HG03520 (cell line): Measurements from ENCODE around the gene TMPRSS13.
"Not testable (repeated sequence)": the region's sequence is repeated elsewhere in the genome, so short reads cannot be mapped to it uniquely, and the experiment has no call there.

Source experiments
- ATAC-seq: cut with Tn5 transposase; IDR thresholded peaks from one replicate; pipeline ENCODE4 v1.9.1; 2021; ENCODE audit warnings: mild to moderate bottlenecking, moderate library complexity; ENCODE audit not compliant: unreplicated experiment

Gene TMPRSS13

DNA sequence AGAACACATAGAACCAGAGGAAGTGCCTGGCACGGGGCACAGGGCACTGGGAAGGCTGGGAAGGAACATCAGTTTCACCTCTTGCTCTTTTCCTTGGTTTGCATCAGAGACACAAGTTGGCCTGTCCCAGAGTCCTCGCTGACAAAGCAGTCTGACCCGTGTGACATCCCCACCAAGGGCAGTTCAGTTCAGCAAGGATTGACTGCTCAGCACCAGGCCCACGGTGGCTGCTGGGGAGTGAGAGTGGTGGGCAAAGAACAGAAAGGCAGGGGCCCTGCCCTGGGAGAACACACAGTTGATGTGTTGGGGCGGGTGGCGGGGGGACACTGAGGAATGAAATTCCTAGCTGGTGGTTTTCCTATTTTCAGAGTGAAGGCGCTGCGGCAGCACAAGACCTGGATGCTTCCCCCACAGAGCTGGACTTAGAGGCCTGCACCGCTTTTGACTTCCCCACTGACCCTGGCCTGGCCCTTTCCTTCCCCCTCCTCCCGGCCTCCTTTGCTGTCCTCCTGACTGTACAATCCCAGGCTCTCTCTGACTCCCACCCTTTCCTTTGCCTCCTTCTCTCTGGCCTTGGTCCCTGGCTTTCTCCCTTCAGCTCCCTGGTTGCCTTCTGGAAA is 2.2 kb upstream of the TMPRSS13 start:
- no peak for ATAC-seq

DNA sequence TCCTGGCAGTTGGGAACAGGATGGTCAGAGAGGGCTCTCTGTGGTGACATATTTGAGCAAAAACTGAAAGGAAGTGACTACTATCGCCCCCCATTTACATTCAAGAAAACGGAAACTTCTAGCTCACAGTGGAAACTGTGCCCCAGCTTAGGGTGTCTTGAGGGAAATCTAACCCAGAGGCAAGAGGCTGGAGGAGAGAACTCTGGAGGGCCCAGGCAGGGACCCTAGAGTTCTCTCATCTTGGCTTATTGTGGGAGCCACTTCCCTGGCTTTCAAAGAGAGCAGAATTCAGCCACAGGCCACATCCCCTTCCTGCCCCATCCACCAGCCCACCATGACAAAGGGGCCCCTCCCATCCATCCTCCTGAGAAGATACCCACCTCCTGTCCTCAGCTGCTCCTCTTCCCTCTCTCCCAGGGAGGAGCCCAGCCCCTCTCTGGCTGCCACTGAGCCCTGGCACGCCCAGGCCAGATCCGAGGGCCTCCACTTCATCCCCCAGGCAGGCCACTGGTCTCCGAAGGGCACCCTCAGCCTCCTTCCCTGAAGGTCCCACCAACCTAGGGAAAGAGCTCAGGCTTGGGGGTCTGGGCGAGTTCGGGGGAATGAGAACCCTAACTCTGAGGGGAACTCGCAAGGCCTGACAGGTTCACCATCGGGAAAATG is 1.6 kb upstream of the TMPRSS13 start:
- no peak for ATAC-seq

DNA sequence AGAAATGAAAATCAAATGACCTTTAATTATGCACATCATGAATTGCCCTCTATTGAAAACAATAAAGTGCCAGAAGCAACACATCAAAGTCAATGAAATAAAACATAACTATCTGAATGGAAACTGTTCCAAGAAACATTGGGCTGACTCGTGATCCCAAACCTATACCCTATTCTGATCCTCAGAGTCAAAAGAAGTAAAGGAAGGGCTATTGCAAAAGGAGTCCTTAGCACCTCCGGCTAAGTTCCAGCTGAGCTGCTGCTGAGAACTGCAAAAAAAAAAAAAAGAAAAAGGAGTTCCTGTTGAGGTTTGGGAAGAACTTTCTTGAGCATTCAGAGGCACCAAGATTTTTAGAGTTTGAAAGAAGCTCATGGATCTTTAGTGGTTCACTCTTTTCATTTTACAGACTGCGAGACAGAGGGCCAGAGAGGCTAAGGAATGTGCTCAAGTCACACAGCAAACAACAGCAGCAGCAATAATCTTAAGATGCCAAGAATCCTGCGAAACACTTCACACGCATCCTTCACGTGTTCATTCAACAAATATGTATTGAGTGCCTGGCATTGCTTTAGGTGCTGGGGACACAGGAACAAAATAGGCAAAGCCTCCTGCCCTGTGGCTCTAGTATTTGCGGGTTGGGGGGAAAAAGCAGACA is 841 bp upstream of the TMPRSS13 start:
- no peak for ATAC-seq

DNA sequence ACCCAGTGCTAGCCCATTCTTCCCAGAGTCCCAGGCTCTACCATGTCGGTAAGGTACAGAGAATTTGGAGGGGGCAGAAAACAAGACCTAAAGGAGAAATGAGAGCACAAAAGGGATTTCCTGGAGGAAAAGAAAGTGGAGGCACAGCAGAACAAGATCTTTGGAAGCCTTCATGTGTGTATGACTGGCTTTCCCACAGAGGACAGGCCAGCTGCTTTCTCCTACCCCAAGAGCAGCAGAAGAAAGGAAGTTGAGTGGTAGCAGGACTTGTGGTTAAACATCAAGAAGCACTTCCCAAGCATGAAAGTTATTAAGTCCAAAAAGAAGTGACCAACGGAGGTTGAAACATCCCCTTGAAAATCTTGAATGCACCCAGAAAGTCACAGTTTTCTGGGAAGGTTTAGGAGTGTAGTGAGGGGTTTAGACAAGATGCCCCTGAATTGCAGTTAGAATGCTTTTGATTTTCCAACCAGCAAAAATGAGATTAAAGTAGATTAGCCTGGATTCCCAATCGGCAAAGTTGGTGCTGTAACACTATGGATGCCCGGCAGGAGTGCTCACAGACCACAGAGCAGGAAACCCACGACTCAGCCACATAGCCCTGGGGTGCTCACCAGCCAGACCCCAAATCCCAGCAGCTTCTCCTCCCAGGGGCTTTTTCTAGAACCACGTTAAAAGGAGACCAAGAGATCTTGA is 608 bp downstream of the TMPRSS13 start:
- no peak for ATAC-seq

DNA sequence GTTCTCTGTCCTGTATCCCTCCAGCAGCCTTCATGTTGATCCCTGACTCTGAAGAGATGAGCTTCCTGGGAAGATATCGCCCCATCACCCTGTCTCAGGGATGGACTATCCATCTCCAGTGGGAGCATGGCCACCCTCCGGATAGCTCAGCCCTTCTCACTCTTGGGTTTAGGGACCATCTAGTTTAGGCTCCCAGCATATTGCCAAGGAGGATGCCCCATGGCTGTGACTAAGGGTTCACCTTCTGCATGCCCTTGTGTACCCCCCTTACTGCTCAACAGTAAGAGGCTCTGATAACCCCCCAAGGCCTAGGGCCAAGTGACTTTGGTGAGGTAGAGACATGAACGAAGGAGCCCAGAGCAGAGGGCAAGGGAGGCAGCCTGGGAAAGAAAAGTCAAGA is 1.3 kb downstream of the TMPRSS13 start:
- no peak for ATAC-seq

DNA sequence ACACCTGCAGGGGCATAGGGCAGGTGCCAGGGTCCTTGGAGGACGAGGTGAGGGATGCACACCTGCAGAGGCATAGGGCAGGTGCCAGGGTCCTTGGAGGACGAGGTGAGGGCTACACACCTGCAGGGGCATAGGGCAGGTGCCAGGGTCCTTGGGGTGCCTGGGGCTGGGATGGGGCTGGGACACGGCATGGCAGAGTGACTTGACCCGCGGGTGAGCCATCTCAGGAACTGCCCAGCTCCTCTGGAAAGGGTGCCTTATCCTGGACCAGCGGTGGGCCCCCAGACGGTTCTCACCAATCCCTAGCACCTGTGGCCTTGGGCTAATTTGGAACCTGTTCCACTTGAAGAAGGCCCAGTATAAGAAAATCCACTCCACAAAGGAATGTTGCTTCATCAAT is 3.0 kb downstream of the TMPRSS13 start:
- ATAC-seq = not testable (repeated sequence)

DNA sequence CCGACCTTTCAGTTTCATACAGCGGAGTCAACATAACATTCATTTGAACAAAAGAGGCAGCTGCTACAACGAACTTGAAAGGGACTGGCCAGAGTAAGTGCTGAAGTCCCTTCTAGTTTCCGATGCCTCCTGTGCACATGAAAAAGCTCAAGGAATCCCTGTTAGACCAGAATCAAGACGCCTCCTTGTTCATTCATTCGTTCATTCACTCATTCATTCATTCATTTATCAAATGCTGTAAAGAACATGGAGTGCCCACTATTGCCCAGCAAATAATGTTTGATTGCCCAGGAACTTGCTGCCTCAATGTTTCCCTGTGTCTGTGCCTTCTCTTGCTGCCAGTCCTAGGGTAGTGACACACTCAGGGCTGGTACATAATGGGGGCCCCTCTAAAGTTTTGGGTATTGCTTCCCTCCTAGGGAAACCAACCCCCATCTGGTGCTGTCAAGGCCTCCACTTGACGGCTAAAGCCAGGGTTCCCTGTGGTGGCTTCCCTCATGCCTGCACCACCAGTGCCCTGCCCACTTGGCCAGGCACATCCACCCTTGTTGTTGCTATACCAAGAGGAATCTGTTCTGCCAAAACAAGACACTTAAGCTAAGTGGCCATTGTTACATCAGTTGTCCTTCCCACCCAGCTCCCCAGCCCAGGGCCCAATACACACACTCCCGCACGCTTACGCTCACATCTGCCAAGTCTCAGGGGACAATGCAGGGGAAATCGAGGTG is 3.8 kb downstream of the TMPRSS13 start:
- no peak for ATAC-seq

DNA sequence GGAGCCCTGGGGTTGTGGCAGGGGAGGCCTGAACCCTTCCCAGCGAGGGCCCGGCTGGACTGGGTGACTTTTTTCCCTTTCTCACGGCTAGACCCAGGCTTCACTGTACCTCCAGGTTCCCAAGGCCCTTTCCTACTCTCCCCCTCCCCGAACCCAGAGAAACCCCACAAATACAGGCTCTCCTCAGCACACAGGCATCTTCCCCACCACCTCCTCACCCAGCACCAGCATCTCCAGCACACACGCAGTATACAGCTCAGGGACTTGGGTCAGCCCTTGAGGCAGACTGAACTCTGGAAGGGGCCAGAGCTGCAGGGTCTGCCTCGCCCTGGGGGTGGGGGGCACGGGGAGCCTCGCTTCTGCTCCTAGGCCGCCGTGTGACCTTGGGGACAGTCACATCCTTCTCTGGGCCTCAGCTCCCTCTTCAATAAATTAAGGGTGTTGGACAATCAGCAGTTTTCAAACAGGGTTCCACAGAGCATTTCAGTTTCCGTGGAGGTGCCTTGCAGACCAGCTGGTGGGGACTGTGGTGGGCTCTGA is 4.5 kb downstream of the TMPRSS13 start:
- no peak for ATAC-seq

DNA sequence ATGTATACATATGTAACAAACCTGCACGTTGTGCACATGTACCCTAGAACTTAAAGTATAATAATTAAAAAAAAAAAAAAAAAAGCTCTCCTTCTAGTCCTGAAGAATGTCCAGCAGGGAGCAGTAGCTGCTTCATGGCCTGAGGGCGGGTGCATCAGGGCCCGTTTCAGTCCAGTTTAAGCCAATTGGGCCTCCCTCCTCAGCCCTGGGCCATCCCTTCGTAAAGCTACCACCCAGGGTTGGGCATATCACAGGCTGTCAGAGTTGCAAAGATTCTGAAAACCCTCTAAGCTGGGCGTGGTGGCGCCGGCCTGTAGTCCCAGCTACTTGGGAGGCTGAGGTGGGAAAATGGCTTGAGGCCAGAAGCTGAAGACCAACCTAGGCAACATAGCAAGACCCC is 5.4 kb downstream of the TMPRSS13 start:
- ATAC-seq = no peak

DNA sequence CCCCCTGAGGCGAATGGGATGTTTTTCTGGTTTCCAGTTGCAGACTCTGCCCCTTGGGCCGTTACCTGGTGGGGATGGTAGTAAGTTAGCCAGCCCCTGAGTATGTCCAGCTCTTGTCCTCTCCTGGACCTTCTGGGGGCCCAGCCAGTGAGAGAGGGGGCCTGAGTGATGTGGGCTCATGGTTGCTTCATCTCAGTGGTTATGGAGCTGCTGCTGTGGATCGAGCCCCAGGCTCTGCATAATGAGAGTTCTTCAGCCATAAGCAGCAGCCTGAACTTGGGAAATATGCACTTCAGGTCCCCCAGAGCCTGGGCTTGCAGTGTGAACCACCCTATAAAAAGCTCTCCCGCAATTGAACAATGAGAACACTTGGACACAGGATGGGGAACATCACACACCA is 5.9 kb downstream of the TMPRSS13 start:
- no peak for ATAC-seq

DNA sequence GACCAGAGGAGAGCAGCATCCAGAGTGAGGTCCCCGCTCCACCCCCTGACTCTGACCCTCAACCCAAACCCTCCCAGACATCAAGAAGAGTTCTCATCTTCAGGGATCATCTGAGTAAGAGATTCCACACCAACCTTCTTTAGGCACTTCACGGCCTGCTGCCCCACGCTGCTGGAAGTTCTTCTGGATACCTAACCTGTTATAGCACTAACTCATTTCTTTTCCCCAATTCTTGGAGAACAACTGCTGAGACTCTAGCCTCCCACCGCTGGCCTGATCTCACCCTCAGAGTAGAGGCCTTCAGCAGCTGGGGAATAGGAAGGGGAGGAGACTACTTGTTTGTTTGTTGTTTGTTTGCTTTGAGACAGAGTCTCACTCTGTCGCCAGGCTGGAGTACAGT is 7.3 kb downstream of the TMPRSS13 start:
- ATAC-seq = no peak

DNA sequence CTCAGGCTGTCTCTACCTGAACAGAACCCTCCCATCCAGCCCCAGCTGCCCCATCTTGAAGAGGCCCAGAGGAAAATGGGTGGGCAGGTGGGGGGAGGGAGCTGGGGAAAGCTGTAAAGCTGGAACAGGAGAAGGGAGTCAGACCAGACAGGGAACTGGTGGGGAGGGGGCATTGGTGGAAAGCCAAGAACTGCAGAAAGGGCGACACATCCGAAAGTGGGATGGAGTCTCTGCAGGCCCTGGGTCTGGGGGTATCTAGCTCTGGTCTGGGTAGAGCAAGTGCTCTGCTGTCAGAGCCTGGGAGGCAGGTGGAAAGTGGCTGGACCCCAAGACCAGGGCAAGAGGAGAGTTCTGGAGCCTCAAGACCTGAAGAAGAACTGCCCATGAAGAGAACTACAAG is 7.7 kb downstream of the TMPRSS13 start:
- ATAC-seq = no peak

DNA sequence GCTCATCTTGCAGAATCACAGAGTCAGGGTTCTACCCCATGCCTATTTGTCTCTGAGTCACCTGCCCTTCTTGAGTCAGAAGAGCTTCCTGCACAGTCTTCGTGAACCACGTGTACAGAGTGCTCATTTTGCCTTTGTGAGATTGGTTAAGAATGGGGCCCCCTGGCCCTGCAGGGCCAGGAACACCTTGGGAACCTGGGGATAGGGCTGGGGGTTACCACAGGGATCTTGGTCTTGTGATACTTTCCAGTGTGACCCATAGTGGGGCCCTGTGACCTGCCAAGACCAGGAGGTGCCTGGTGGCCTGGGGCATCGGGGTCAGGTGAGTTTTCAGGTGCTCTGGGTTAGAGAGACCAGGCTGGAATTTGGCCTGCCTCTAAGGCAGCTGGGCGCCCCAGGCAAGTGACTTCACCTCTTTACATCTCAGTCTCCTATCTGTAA is 9.4 kb downstream of the TMPRSS13 start:
- no peak for ATAC-seq

DNA sequence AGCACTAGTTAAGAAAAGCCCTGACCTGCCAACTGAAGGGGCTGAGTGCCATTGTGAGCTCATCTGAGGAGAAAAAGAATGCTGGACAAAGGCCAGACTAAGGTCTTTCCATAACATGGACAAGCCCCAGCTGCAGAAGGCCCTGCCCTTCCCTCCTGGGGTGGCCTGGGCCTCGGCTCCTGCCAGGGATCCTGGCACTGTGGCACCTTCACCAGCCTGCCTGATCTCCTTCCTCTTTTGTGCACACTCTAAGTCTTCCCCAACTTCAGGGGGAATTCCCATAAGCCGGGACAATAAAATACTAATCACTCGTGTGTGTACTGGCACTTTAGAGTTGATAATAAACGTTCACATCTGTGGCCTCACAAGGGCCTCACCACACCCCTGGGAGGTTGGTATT is 9.9 kb downstream of the TMPRSS13 start:
- ATAC-seq = no peak

DNA sequence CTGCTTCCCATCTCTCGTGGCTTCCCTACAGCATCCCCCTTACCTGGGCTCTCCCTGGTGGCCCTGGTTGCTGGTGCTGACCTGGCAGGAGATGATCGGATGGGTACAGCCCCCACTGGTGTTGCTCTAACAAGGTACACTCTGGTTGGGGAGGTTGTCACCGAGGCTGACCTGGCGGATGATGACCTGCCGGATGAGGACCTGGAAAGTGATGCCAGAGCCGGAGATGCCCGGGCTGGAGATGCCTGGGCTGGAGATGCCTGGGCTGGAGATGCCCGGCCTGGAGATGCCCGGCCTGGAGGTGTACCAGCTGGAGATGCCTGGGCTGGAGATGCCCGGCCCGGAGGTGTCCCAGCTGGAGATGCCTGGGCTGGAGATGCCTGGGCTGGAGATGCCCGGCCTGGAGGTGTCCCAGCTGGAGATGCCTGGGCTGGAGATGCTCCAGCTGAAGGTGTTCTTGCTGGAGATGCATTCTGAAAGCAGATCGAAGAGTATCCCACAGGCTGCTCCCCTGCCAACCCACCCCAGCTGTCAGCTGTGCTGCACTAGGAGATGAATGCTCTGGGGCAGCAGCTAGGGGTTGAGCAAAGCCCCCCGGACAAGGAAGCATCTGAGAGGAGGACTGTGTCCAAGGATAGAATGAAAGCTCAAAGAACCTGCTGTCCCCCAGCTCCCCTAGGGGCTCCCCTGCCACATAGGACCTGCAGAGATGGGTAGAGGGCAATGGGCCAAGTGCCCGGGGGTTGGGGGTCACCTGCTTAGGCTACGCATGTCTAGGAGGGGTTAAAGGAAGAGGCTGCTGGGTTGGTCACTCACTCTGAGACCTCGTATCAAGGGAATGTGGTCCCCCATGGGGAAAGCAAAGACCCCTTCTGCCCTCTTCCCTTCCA is 10.6 kb downstream of the TMPRSS13 start:
- ATAC-seq = no peak

DNA sequence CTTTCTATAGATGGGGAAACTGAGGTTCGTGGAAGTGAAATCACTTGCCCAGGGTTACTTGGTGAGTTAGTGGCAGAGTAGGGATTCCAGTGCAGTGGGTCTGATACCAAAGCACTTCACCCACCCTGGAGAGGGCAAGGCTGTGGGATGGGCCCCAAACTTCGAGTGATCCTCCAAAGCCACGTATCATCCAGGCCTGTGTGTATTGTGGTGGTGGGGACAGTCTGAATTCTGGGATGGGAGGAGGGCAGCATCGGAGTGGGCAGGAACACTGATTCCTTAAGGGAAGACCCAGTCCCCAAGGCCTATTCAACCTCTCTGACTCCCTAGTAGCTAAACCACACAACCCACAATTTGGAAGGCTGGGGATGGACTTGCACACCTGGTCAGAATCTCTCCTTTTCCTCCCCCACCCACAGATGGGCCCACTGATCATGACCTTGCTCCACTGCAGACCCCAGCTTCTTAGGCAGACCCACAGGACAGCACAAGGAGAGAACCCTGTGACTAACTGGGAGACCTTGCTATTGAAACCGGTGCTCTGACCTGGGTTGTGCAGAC is 11.5 kb downstream of the TMPRSS13 start:
- ATAC-seq = no peak

DNA sequence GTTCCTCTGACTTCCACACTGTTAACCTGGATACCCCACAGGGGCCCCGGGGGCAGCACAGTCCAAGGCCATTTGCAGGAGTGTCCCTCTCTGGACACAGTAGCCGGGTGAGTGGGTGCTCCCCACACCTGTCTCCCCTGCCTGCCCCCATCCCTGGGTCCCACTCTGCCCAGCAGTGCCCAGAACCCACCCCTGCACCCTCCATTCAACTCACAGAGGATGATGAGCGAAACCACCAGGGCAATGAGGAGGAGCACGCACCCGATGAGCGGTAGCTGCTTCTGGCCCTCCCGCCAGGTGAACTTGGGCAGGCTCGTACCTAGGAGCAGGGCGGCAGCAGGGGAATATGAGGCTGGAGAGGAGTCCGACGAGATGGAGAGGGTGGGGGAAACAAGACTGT is 12.2 kb downstream of the TMPRSS13 start:
- no peak for ATAC-seq

DNA sequence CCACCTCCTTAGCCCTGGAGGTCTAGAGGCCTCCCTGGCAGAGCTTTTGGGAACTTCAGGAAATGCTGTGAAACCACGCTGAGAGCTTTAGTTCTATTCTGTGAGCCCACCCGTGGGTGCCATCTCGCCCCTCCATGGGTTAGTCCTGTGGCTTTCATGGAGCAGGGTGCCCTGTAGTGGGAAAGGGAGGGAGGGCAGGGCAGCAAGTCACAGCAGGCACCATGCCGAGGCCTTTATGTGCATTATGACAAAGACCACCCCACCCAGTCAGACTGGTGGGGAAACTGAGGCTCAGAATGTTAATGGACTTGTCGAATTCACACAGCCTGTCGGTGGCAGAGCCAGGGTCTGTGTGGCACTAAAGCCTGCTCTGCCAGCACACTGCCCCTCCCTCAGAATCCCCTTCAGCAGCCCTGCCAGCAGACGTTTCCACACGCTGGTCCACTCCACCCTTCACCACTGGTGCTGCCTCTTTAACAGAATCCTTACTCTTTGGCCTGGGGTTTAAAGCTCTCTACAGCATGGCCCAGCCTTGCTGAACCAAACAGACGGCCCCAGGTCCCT is 13.4 kb downstream of the TMPRSS13 start:
- ATAC-seq = no peak

DNA sequence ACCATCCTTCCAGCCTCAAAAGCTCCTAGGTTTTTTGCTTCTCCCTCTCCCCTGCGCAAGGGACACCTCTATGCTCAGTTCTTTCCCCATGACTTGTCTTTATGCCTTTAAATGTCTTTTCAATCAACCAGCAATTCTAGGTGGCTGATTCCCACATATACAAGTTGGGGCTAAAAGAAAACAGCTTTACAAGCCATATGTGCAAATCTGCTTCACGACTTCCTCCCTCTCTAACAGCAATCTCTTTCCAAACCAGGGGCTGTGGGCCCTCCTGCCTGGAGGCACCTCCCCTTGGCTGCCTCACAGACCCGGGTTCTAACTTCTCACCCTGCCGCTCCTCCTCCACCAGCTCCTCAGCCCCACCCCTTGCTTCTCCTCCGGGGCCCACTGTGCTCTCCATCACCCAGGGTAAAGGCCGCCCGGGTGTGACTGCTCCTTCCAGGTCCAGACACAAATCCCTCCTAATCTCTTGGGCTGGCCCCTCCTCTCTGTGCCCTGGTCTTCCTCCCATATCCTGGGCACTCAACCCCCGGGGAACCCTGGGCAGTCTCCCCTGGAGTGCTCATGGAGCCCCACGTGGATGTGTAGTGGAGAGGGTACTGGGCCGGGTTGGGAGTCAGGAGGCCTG is 14.1 kb downstream of the TMPRSS13 start:
- ATAC-seq = no peak
